ENCODE data around the gene GRIK2.

GRIK2 gene

GRCh38 chr6:101478891-101479290, 85.4 kb downstream of the GRIK2 start:
- H2AK5ac ChIP-seq (ENCODE audit: low read length), result no peak overlapping the region
- H3K9ac ChIP-seq (ENCODE audit: low read length), result no peak overlapping the region
- H2BK5ac ChIP-seq (ENCODE audit: low read depth, low read length, poor library complexity), result no peak overlapping the region
- H3K9me3 ChIP-seq (ENCODE audit: insufficient read depth, low read depth, low read length), result no peaks in the 10 kb centered on the region
- H2BK12ac ChIP-seq (ENCODE audit: low read length), result no peak overlapping the region
- no peak overlapping the region for H3K14ac ChIP-seq (ENCODE audit: low read length)
- no peaks in the 10 kb centered on the region for H3K27me3 ChIP-seq (ENCODE audit: insufficient read depth, low read length)
- no peak overlapping the region for H3K4me2 ChIP-seq (ENCODE audit: low read length)
- no peak overlapping the region for H2AFZ ChIP-seq (ENCODE audit: insufficient read depth, low read length, poor library complexity)
- DNase-seq, result peak in 1 of 2 donors; percentile 4
- H3K4me1 ChIP-seq (ENCODE audit: control insufficient read depth in 1 of 2, insufficient read depth in 2 of 2, low read length in 2 of 2), result no peaks in the 10 kb centered on the region
- H3K79me2 ChIP-seq (ENCODE audit: control insufficient read depth, insufficient read depth, low read length, poor library complexity), result no peaks in the 10 kb centered on the region
- no peak overlapping the region for H3K27ac ChIP-seq (ENCODE audit: low read depth, low read length)
- no peak overlapping the region for H4K12ac ChIP-seq (ENCODE audit: low read depth, low read length)
- WGBS (ENCODE audit: extremely low coverage, insufficient coverage, insufficient read length), result no CpG with 5 or more reads among the region's 1 CpG
- H3K18ac ChIP-seq (ENCODE audit: low read length), result no peak overlapping the region
- H4K8ac ChIP-seq (ENCODE audit: low read depth, low read length), result no peak overlapping the region
- H3K36me3 ChIP-seq (ENCODE audit: control insufficient read depth in 1 of 2, insufficient read depth in 2 of 2, low read length in 2 of 2), result no peaks in the 10 kb centered on the region
- no peaks in the 10 kb centered on the region for H3K79me1 ChIP-seq (ENCODE audit: low read length)
- H3K23ac ChIP-seq (ENCODE audit: low read length), result no peak overlapping the region
- H2BK120ac ChIP-seq (ENCODE audit: insufficient read depth, low read length, poor library complexity), result no peak overlapping the region
- H3K4me3 ChIP-seq (ENCODE audit: low read depth, low read length), result no peak overlapping the region
- no peak overlapping the region for H4K91ac ChIP-seq (ENCODE audit: low read depth, low read length)
- H3K4ac ChIP-seq (ENCODE audit: low read depth, low read length), result no peak overlapping the region

- no peaks in the 10 kb centered on the region for H3K79me1 ChIP-seq (ENCODE audit: low read length)
- H2BK5ac ChIP-seq (ENCODE audit: low read depth, low read length, poor library complexity), result no peak overlapping the region
- no peaks in the 10 kb centered on the region for H3K79me2 ChIP-seq (ENCODE audit: control insufficient read depth, insufficient read depth, low read length, poor library complexity)
- no peak overlapping the region for H3K4me3 ChIP-seq (ENCODE audit: low read depth, low read length)
- H4K8ac ChIP-seq (ENCODE audit: low read depth, low read length), result no peak overlapping the region
- no peak overlapping the region for H3K9ac ChIP-seq (ENCODE audit: low read length)
- H4K91ac ChIP-seq (ENCODE audit: low read depth, low read length), result no peak overlapping the region
- no peak overlapping the region for H4K12ac ChIP-seq (ENCODE audit: low read depth, low read length)
- H3K14ac ChIP-seq (ENCODE audit: low read length), result no peak overlapping the region
- no peak overlapping the region for H2AFZ ChIP-seq (ENCODE audit: insufficient read depth, low read length, poor library complexity)
- H2AK5ac ChIP-seq (ENCODE audit: low read length), result no peak overlapping the region
- DNase-seq, result no peak
- H2BK12ac ChIP-seq (ENCODE audit: low read length), result no peak overlapping the region
- H3K9me3 ChIP-seq (ENCODE audit: insufficient read depth, low read depth, low read length), result no peaks in the 10 kb centered on the region
- no peak overlapping the region for H3K4ac ChIP-seq (ENCODE audit: low read depth, low read length)
- H3K18ac ChIP-seq (ENCODE audit: low read length), result no peak overlapping the region
- no peaks in the 10 kb centered on the region for H3K4me1 ChIP-seq (ENCODE audit: control insufficient read depth in 1 of 2, insufficient read depth in 2 of 2, low read length in 2 of 2)
- no CpG with 5 or more reads among the region's 3 CpGs for WGBS (ENCODE audit: extremely low coverage, insufficient coverage, insufficient read length)
- no peak overlapping the region for H2BK120ac ChIP-seq (ENCODE audit: insufficient read depth, low read length, poor library complexity)
- no peaks in the 10 kb centered on the region for H3K36me3 ChIP-seq (ENCODE audit: control insufficient read depth in 1 of 2, insufficient read depth in 2 of 2, low read length in 2 of 2)
- no peaks in the 10 kb centered on the region for H3K27me3 ChIP-seq (ENCODE audit: insufficient read depth, low read length)
- no peak overlapping the region for H3K27ac ChIP-seq (ENCODE audit: low read depth, low read length)
- no peak overlapping the region for H3K4me2 ChIP-seq (ENCODE audit: low read length)
- H3K23ac ChIP-seq (ENCODE audit: low read length), result no peak overlapping the region
Observed at GRCh38 chr6:101482606-101483005, 89.1 kb downstream of the GRIK2 start.

- H4K12ac ChIP-seq (ENCODE audit: low read depth, low read length), result no peak overlapping the region
- no peaks in the 10 kb centered on the region for H3K79me2 ChIP-seq (ENCODE audit: control insufficient read depth, insufficient read depth, low read length, poor library complexity)
- no peak overlapping the region for H2AK5ac ChIP-seq (ENCODE audit: low read length)
- DNase-seq, result no peak
- H3K27me3 ChIP-seq (ENCODE audit: insufficient read depth, low read length), result no peaks in the 10 kb centered on the region
- no peak overlapping the region for H3K27ac ChIP-seq (ENCODE audit: low read depth, low read length)
- H3K36me3 ChIP-seq (ENCODE audit: control insufficient read depth in 1 of 2, insufficient read depth in 2 of 2, low read length in 2 of 2), result no peaks in the 10 kb centered on the region
- no peak overlapping the region for H3K4ac ChIP-seq (ENCODE audit: low read depth, low read length)
- no peak overlapping the region for H3K14ac ChIP-seq (ENCODE audit: low read length)
- no peaks in the 10 kb centered on the region for H3K4me1 ChIP-seq (ENCODE audit: control insufficient read depth in 1 of 2, insufficient read depth in 2 of 2, low read length in 2 of 2)
- H4K8ac ChIP-seq (ENCODE audit: low read depth, low read length), result no peak overlapping the region
- H3K18ac ChIP-seq (ENCODE audit: low read length), result no peak overlapping the region
- H4K91ac ChIP-seq (ENCODE audit: low read depth, low read length), result no peak overlapping the region
- no peak overlapping the region for H2BK5ac ChIP-seq (ENCODE audit: low read depth, low read length, poor library complexity)
- no peak overlapping the region for H3K4me2 ChIP-seq (ENCODE audit: low read length)
- H3K9me3 ChIP-seq (ENCODE audit: insufficient read depth, low read depth, low read length), result no peaks in the 10 kb centered on the region
- no peak overlapping the region for H3K23ac ChIP-seq (ENCODE audit: low read length)
- no peak overlapping the region for H2BK12ac ChIP-seq (ENCODE audit: low read length)
- no peak overlapping the region for H2BK120ac ChIP-seq (ENCODE audit: insufficient read depth, low read length, poor library complexity)
- H3K4me3 ChIP-seq (ENCODE audit: low read depth, low read length), result no peak overlapping the region
- WGBS (ENCODE audit: extremely low coverage, insufficient coverage, insufficient read length), result no CpG with 5 or more reads among the region's 3 CpGs
- no peak overlapping the region for H2AFZ ChIP-seq (ENCODE audit: insufficient read depth, low read length, poor library complexity)
- no peaks in the 10 kb centered on the region for H3K79me1 ChIP-seq (ENCODE audit: low read length)
- H3K9ac ChIP-seq (ENCODE audit: low read length), result no peak overlapping the region
Observed at GRCh38 chr6:101484781-101485180, 91.3 kb downstream of the GRIK2 start.

- H2BK5ac ChIP-seq (ENCODE audit: low read depth, low read length, poor library complexity), result no peak overlapping the region
- H3K4me3 ChIP-seq (ENCODE audit: low read depth, low read length), result no peak overlapping the region
- no peaks in the 10 kb centered on the region for H3K79me2 ChIP-seq (ENCODE audit: control insufficient read depth, insufficient read depth, low read length, poor library complexity)
- no peak overlapping the region for H2BK12ac ChIP-seq (ENCODE audit: low read length)
- H3K27ac ChIP-seq (ENCODE audit: low read depth, low read length), result no peak overlapping the region
- no peaks in the 10 kb centered on the region for H3K4me1 ChIP-seq (ENCODE audit: control insufficient read depth in 1 of 2, insufficient read depth in 2 of 2, low read length in 2 of 2)
- H3K9me3 ChIP-seq (ENCODE audit: insufficient read depth, low read depth, low read length), result no peaks in the 10 kb centered on the region
- H2AK5ac ChIP-seq (ENCODE audit: low read length), result no peak overlapping the region
- no peak overlapping the region for H3K18ac ChIP-seq (ENCODE audit: low read length)
- no peak overlapping the region for H2AFZ ChIP-seq (ENCODE audit: insufficient read depth, low read length, poor library complexity)
- H3K36me3 ChIP-seq (ENCODE audit: control insufficient read depth in 1 of 2, insufficient read depth in 2 of 2, low read length in 2 of 2), result no peaks in the 10 kb centered on the region
- H3K4me2 ChIP-seq (ENCODE audit: low read length), result no peak overlapping the region
- H2BK120ac ChIP-seq (ENCODE audit: insufficient read depth, low read length, poor library complexity), result no peak overlapping the region
- H3K14ac ChIP-seq (ENCODE audit: low read length), result no peak overlapping the region
- H4K8ac ChIP-seq (ENCODE audit: low read depth, low read length), result no peak overlapping the region
- H3K9ac ChIP-seq (ENCODE audit: low read length), result no peak overlapping the region
- no peak overlapping the region for H3K4ac ChIP-seq (ENCODE audit: low read depth, low read length)
- WGBS (ENCODE audit: extremely low coverage, insufficient coverage, insufficient read length), result no CpG with 5 or more reads among the region's 3 CpGs
- H4K91ac ChIP-seq (ENCODE audit: low read depth, low read length), result no peak overlapping the region
- no peak for DNase-seq
- H4K12ac ChIP-seq (ENCODE audit: low read depth, low read length), result no peak overlapping the region
- no peaks in the 10 kb centered on the region for H3K27me3 ChIP-seq (ENCODE audit: insufficient read depth, low read length)
- no peaks in the 10 kb centered on the region for H3K79me1 ChIP-seq (ENCODE audit: low read length)
- no peak overlapping the region for H3K23ac ChIP-seq (ENCODE audit: low read length)
Observed at GRCh38 chr6:101486124-101486523, 92.6 kb downstream of the GRIK2 start.

Data from trophoblast cell (in vitro differentiated cells and primary cell).